Measurements from ENCODE around the gene PRPS1.

GRCh38 chrX:107673431-107673830 lies 45.1 kb downstream of the PRPS1 start:
- TF ChIP-seq, protein P1, sequence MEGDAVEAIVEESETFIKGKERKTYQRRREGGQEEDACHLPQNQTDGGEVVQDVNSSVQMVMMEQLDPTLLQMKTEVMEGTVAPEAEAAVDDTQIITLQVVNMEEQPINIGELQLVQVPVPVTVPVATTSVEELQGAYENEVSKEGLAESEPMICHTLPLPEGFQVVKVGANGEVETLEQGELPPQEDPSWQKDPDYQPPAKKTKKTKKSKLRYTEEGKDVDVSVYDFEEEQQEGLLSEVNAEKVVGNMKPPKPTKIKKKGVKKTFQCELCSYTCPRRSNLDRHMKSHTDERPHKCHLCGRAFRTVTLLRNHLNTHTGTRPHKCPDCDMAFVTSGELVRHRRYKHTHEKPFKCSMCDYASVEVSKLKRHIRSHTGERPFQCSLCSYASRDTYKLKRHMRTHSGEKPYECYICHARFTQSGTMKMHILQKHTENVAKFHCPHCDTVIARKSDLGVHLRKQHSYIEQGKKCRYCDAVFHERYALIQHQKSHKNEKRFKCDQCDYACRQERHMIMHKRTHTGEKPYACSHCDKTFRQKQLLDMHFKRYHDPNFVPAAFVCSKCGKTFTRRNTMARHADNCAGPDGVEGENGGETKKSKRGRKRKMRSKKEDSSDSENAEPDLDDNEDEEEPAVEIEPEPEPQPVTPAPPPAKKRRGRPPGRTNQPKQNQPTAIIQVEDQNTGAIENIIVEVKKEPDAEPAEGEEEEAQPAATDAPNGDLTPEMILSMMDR (IDR thresholded peaks at IDR 0.05) = no peak
- no peak for TF ChIP-seq ZFX (IDR thresholded peaks at IDR 0.05; ENCODE audit: borderline replicate concordance)
